ENCODE results near the gene FOXL3.

The FOXL3 gene

GRCh38 chr7:337567-337951 is 47.6 kb downstream of the FOXL3 start:
- TF ChIP-seq CTCF (conservative IDR thresholded peaks at IDR 0.05; ENCODE audit: low read length) = no peak
- H3K4me3 ChIP-seq (ENCODE audit: low read length) = no peak overlapping the region
- DNase-seq (ENCODE audit: low read depth) = no peak

DNA sequence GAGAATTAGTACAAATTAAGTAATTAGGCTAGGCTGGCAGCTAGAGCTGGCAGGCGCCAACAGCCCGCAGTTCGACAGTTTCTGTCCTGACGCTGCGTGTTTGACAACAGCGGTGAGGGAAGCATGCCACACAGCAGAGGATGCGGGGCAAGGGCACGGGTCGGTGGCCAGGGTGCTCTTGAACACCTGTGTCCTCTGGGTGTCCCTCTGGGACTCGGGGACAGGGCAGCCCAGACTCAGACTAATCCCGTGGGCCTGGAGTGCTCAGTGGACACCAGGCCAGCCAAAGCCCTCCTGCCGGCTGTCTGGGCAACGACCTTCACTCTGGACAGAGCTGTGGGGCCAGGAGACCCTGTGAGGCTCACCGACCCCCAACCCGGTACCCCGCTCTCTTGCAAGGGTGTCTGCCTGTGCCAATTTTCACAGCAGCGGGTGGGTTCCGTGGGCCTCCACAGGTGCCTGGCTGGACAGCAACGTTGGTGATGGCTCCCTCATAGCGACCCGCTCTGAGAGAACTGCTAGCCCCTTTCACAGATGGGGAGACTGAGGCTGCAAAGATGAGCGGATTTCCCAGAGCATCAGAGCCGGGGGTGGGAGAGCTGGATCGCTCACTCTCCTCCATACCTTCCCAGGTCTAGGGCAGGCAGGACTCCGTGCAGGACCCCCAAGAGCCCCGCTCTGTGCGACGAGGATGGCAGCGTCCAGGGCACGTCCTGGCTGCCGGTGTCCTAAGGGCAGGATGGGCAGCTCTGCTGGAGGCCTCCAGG is 48.5 kb downstream of the FOXL3 start:
- no peak for TF ChIP-seq CTCF (conservative IDR thresholded peaks at IDR 0.05; ENCODE audit: low read length)
- DNase-seq (ENCODE audit: low read depth) = no peak
- H3K4me3 ChIP-seq (ENCODE audit: low read length) = no peak overlapping the region

DNA sequence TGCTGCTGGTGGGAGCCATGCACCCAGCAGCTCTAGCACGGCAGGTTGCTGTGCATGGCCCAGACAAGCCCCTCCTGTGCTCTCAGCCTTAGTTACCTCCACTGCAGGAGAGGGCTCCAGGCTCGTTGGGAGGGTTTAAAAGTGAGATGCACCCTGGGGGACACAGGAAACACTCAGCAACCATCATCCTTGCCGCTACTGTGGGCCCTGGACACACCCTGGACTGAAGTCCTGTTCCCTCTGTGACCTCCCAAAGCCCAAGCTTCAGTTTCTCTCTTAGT is 49.0 kb downstream of the FOXL3 start:
- no peak overlapping the region for H3K4me3 ChIP-seq (ENCODE audit: low read length)
- TF ChIP-seq CTCF (conservative IDR thresholded peaks at IDR 0.05; ENCODE audit: low read length) = no peak
- no peak for DNase-seq (ENCODE audit: low read depth)

GRCh38 chr7:339696-340095 is 49.7 kb downstream of the FOXL3 start:
- DNase-seq (ENCODE audit: low read depth) = no peak
- no peak for TF ChIP-seq CTCF (conservative IDR thresholded peaks at IDR 0.05; ENCODE audit: low read length)
- H3K4me3 ChIP-seq (ENCODE audit: low read length) = no peak overlapping the region

GRCh38 chr7:340200-340937 is 50.4 kb downstream of the FOXL3 start:
- no peak for TF ChIP-seq CTCF (conservative IDR thresholded peaks at IDR 0.05; ENCODE audit: low read length)
- DNase-seq (ENCODE audit: low read depth) = no peak

More at GRCh38 chr7:340200-340937, 50.4 kb downstream of the FOXL3 start:
- H3K4me3 ChIP-seq (ENCODE audit: low read length) = no peak overlapping the region
